ENCODE results near the gene TTC9C.

DNA sequence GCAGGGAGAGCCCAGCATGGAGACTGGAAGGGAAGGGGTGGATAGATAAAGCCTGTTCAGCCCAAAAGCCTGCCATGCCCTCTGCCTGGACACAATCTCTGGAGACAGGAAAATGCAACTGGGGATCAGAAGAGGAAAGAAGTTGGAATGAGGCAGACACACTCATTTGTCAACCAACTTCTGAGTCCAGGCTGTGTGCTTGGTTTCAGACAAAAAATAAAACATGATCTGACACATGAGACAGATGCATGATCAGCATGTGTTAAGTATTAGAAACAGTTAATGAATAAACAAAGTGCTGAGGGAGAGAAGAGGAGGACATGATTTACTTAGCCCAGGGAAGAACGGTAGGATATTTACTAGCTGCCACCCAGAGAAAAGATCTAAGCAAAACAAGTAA, 39.8 kb upstream of the TTC9C start:
- TF ChIP-seq SIN3A (IDR thresholded peaks at IDR 0.05; ENCODE audit: borderline replicate concordance, insufficient read depth, low read length), result no peak
- no peak for TF ChIP-seq POLR2AphosphoS5 (IDR thresholded peaks at IDR 0.05; ENCODE audit: low read depth, low read length)
- TF ChIP-seq, protein P1, sequence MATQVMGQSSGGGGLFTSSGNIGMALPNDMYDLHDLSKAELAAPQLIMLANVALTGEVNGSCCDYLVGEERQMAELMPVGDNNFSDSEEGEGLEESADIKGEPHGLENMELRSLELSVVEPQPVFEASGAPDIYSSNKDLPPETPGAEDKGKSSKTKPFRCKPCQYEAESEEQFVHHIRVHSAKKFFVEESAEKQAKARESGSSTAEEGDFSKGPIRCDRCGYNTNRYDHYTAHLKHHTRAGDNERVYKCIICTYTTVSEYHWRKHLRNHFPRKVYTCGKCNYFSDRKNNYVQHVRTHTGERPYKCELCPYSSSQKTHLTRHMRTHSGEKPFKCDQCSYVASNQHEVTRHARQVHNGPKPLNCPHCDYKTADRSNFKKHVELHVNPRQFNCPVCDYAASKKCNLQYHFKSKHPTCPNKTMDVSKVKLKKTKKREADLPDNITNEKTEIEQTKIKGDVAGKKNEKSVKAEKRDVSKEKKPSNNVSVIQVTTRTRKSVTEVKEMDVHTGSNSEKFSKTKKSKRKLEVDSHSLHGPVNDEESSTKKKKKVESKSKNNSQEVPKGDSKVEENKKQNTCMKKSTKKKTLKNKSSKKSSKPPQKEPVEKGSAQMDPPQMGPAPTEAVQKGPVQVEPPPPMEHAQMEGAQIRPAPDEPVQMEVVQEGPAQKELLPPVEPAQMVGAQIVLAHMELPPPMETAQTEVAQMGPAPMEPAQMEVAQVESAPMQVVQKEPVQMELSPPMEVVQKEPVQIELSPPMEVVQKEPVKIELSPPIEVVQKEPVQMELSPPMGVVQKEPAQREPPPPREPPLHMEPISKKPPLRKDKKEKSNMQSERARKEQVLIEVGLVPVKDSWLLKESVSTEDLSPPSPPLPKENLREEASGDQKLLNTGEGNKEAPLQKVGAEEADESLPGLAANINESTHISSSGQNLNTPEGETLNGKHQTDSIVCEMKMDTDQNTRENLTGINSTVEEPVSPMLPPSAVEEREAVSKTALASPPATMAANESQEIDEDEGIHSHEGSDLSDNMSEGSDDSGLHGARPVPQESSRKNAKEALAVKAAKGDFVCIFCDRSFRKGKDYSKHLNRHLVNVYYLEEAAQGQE (IDR thresholded peaks at IDR 0.05; ENCODE audit: insufficient read depth in 1 of 2, low read depth in 2 of 2, low read length in 2 of 2), result no peak
- no peak for TF ChIP-seq FOXP2 (optimal IDR thresholded peaks at IDR 0.05; ENCODE audit: borderline replicate concordance, extremely low read depth, extremely low read length, insufficient read depth)
- no peak for TF ChIP-seq TAF1 (IDR thresholded peaks at IDR 0.05; ENCODE audit: borderline replicate concordance, insufficient read depth, low read length)
